Activated CD8-positive, alpha-beta memory T cell treated with anti-CD3 and anti-CD28 coated beads, Interleukin-2, amount 50 U/mL, for 1 hour (primary cell): Measurements from ENCODE around the gene PON2.
"Not testable (repeated sequence)": the region's sequence is repeated elsewhere in the genome, so short reads cannot be mapped to it uniquely, and the experiment has no call there.

ENCODE experiments used
- DNase-seq: peaks from one replicate; pipeline ENCODE4 v3.0.0-alpha.2; 2020; ENCODE audit errors: extremely low read depth

The PON2 gene

GRCh38 chr7:95434557-95435421 lies at the start of gene PON2:
PON2 (minus strand) TSS chr7:95435028; CDS start chr7:95434951, 77 bp downstream.
- no peak for DNase-seq

- DNase-seq: no peak
These were observed 47.6 kb upstream of the PON2 start for GRCh38 chr7:95482424-95482823.

- DNase-seq: no peak
These were observed 46.7 kb upstream of the PON2 start for GRCh38 chr7:95481271-95482165.

GRCh38 chr7:95479992-95480624 lies 45.3 kb upstream of the PON2 start:
- DNase-seq: no peak

GRCh38 chr7:95478272-95479037 lies 43.6 kb upstream of the PON2 start:
- no peak for DNase-seq

GRCh38 chr7:95476904-95477594 lies 42.2 kb upstream of the PON2 start:
- DNase-seq: no peak

GRCh38 chr7:95476072-95476847 lies 41.4 kb upstream of the PON2 start:
- DNase-seq: no peak

GRCh38 chr7:95473276-95473985 lies 38.6 kb upstream of the PON2 start:
- DNase-seq: no peak

- no peak for DNase-seq
These were observed 37.8 kb upstream of the PON2 start for GRCh38 chr7:95472581-95473161.

GRCh38 chr7:95471071-95471470 lies 36.2 kb upstream of the PON2 start:
- DNase-seq: no peak

GRCh38 chr7:95470452-95470851 lies 35.6 kb upstream of the PON2 start:
- DNase-seq: no peak

GRCh38 chr7:95469848-95470247 lies 35.0 kb upstream of the PON2 start:
- DNase-seq: no peak

GRCh38 chr7:95469187-95469586 lies 34.4 kb upstream of the PON2 start:
- DNase-seq: no peak

- no peak for DNase-seq
These were observed 33.2 kb upstream of the PON2 start for GRCh38 chr7:95467912-95468607.

GRCh38 chr7:95460653-95461052 lies 25.8 kb upstream of the PON2 start:
- not testable (repeated sequence) for DNase-seq

GRCh38 chr7:95457947-95458346 lies 23.1 kb upstream of the PON2 start:
- no peak for DNase-seq

GRCh38 chr7:95454438-95455045 lies 19.7 kb upstream of the PON2 start:
- DNase-seq: no peak

- DNase-seq: no peak
These were observed 11.8 kb upstream of the PON2 start for GRCh38 chr7:95446618-95447017.
